ENCODE results near the gene USP49. TPM values are rescaled to one million over a fixed set of nuclear protein-coding genes. Genes with fewer than 3 reads are reported as not detected.

The USP49 gene
- total RNA-seq, 2 experiments from 2014 or later = 9.0 to 17.8 TPM

- Histone ChIP-seq H3K4me3 (ENCODE audit: low read depth, low read length, poor library complexity, severe bottlenecking) (no peak overlapping the region), H2AFZ (ENCODE audit: low read length) (no peak overlapping the region), H3K9me3 (ENCODE audit: low read length) (no peaks in the 10 kb centered on the region), H3K9me2 (ENCODE audit: insufficient read depth, low read length) (no peaks in the 10 kb centered on the region), H3K4me1 (ENCODE audit: insufficient read depth, low read length, poor library complexity, severe bottlenecking) (peaks cover 1% of the 10 kb centered on the region), H4K20me1 (ENCODE audit: insufficient read depth, low read length) (no peaks in the 10 kb centered on the region), H3K4me2 (ENCODE audit: low read length) (no peak overlapping the region), H3K36me3 (ENCODE audit: insufficient read depth, low read length) (no peaks in the 10 kb centered on the region), H3K79me2 (ENCODE audit: insufficient read depth, low read depth, low read length) (no peaks in the 10 kb centered on the region), H3K27ac (ENCODE audit: low read depth, low read length, poor library complexity, severe bottlenecking) (no peak overlapping the region)
- BruUV-seq (replicated peaks) = no TSS peak
- TF ChIP-seq EZH2phosphoT487 (IDR thresholded peaks at IDR 0.05; ENCODE audit: borderline replicate concordance, low read depth, low read length) (no peak), CTCF (conservative IDR thresholded peaks at IDR 0.05; ENCODE audit: low read length) (no peak)
- POLR2A ChIA-PET = no interaction called here
- intact Hi-C loops (cut with micrococcal nuclease; ENCODE audit: unreplicated experiment) = no loop called here
- DNase-seq (ENCODE audit: low spot score) = no peak
- CTCF ChIA-PET (ENCODE audit: unreplicated experiment) = no interaction called here
Observed at GRCh38 chr6:41821266-41821665, 73.9 kb downstream of the USP49 start.

DNA sequence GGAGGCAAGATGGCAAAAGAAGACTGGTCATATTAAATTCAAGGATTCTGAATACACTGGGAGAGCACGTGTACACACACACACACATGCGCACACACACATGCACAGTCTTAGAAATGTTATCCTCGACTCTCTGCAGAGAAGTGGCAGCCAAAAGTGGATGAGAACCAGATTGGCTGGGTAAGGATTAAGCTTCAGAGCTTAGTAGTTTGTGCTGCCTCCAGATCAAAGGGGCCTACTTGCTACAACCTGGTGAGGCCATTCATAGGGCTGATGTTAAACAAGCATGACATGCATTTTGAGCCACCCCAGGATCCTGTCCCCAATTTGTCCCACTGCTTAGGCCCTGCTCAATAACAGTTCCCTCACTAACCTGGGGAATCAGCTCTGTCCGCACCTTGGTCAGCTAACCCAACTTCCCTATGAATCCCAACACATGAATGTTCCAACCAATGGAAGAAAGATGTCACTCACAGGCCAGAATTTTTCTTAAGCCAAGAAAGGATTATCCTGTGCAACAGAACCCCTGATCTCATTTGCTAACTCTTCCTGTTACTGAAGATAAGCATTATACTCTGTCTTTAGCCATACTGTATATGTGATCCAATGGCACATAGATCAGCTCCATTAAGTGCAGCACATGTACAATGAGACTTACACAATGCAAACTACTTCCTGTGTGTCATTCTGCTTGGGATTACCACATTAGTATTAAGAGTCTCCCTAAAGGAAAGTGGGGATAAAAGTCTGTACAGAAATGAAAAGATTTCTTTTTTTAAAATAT is 76.7 kb downstream of the USP49 start:
- POLR2A ChIA-PET = interaction anchor here (0.8 to 1.8 kb wide), 2 partner anchors 13 to 51 kb away, joined by 3 to 5 read pairs; no protein-coding TSS in a partner anchor
- DNase-seq (ENCODE audit: low spot score) = no peak
- no TSS peak for BruUV-seq (replicated peaks)
- Histone ChIP-seq H4K20me1 (ENCODE audit: insufficient read depth, low read length) (no peaks in the 10 kb centered on the region), H3K4me1 (ENCODE audit: insufficient read depth, low read length, poor library complexity, severe bottlenecking) (peaks cover 6% of the 10 kb centered on the region), H3K9me2 (ENCODE audit: insufficient read depth, low read length) (no peaks in the 10 kb centered on the region), H3K4me2 (ENCODE audit: low read length) (no peak overlapping the region), H2AFZ (ENCODE audit: low read length) (no peak overlapping the region), H3K36me3 (ENCODE audit: insufficient read depth, low read length) (no peaks in the 10 kb centered on the region; the same call in 1 of the 2 replicates), H3K79me2 (ENCODE audit: insufficient read depth, low read depth, low read length) (no peaks in the 10 kb centered on the region), H3K4me3 (ENCODE audit: low read depth, low read length, poor library complexity, severe bottlenecking) (no peak overlapping the region), H3K9me3 (ENCODE audit: low read length) (no peaks in the 10 kb centered on the region), H3K27ac (ENCODE audit: low read depth, low read length, poor library complexity, severe bottlenecking) (no peak overlapping the region)
- intact Hi-C loops (cut with micrococcal nuclease; ENCODE audit: unreplicated experiment) = no loop called here
- CTCF ChIA-PET (ENCODE audit: unreplicated experiment) = no interaction called here
- TF ChIP-seq CTCF (conservative IDR thresholded peaks at IDR 0.05; ENCODE audit: low read length) (no peak), EZH2phosphoT487 (IDR thresholded peaks at IDR 0.05; ENCODE audit: borderline replicate concordance, low read depth, low read length) (no peak)

GRCh38 chr6:41815587-41815986 is 79.6 kb downstream of the USP49 start:
- Histone ChIP-seq H3K9me3 (ENCODE audit: low read length) (no peaks in the 10 kb centered on the region), H3K79me2 (ENCODE audit: insufficient read depth, low read depth, low read length) (no peaks in the 10 kb centered on the region), H3K4me1 (ENCODE audit: insufficient read depth, low read length, poor library complexity, severe bottlenecking) (peaks cover 6% of the 10 kb centered on the region), H4K20me1 (ENCODE audit: insufficient read depth, low read length) (no peaks in the 10 kb centered on the region), H3K36me3 (ENCODE audit: insufficient read depth, low read length) (no peaks in the 10 kb centered on the region; the same call in 1 of the 2 replicates), H2AFZ (ENCODE audit: low read length) (no peak overlapping the region), H3K9me2 (ENCODE audit: insufficient read depth, low read length) (no peaks in the 10 kb centered on the region), H3K4me2 (ENCODE audit: low read length) (no peak overlapping the region), H3K27ac (ENCODE audit: low read depth, low read length, poor library complexity, severe bottlenecking) (no peak overlapping the region), H3K4me3 (ENCODE audit: low read depth, low read length, poor library complexity, severe bottlenecking) (no peak overlapping the region)
- intact Hi-C loops (cut with micrococcal nuclease; ENCODE audit: unreplicated experiment) = no loop called here
- ChIA-PET POLR2A (interaction anchor here (1.2 kb wide), 1 partner anchor 14 kb away, joined by 3 read pairs; no protein-coding TSS in a partner anchor), CTCF (ENCODE audit: unreplicated experiment) (interaction anchor here (0.6 kb wide), 1 partner anchor 80 kb away, joined by 3 read pairs; no protein-coding TSS in a partner anchor)
- TF ChIP-seq CTCF (conservative IDR thresholded peaks at IDR 0.05; ENCODE audit: low read length) (no peak), EZH2phosphoT487 (IDR thresholded peaks at IDR 0.05; ENCODE audit: borderline replicate concordance, low read depth, low read length) (no peak)
- DNase-seq (ENCODE audit: low spot score) = no peak
- no TSS peak for BruUV-seq (replicated peaks)

Measured in OCI-LY7 (cell line).